ENCODE measurements around the gene MIS18A. TPM values are rescaled to one million over a fixed set of nuclear protein-coding genes. Genes with fewer than 3 reads are reported as not detected.

The MIS18A gene
- total RNA-seq, 1 donor from 2014 or later: 15.6 TPM

GRCh38 chr21:32233055-32233546 lies 45.7 kb downstream of the MIS18A start:
- H3K36me3 ChIP-seq (ENCODE audit: control insufficient read depth, insufficient read depth, low read length): no peaks in the 10 kb centered on the region
- no peak for TF ChIP-seq CTCF (IDR thresholded peaks at IDR 0.05; ENCODE audit: insufficient read depth, low read length, poor library complexity, severe bottlenecking)
- no peak overlapping the region for H3K4me3 ChIP-seq (ENCODE audit: low read depth, low read length)
- no peak for DNase-seq (ENCODE audit: low read depth)
- no peaks in the 10 kb centered on the region for H3K27me3 ChIP-seq (ENCODE audit: control insufficient read depth, insufficient read depth, low read length)

GRCh38 chr21:32226444-32226843 lies 52.4 kb downstream of the MIS18A start:
- H3K27me3 ChIP-seq (ENCODE audit: control insufficient read depth, insufficient read depth, low read length): no peaks in the 10 kb centered on the region
- no peaks in the 10 kb centered on the region for H3K36me3 ChIP-seq (ENCODE audit: control insufficient read depth, insufficient read depth, low read length)
- no peak for DNase-seq (ENCODE audit: low read depth)
- no peak for TF ChIP-seq CTCF (IDR thresholded peaks at IDR 0.05; ENCODE audit: insufficient read depth, low read length, poor library complexity, severe bottlenecking)
- no peak overlapping the region for H3K4me3 ChIP-seq (ENCODE audit: low read depth, low read length)

Other genes with a start within 250 kb of the MIS18A start
- not detected in 2 replicates for gene MRAP, start 19.8 kb upstream of the MIS18A start, total RNA-seq
- 17.8 and 24.6 TPM in 2 replicates for gene URB1, start 114.0 kb upstream of the MIS18A start, total RNA-seq
- 0.54 and 1.1 TPM in 2 replicates for gene EVA1C, start 133.7 kb upstream of the MIS18A start, total RNA-seq